OCI-LY7 (cell line): ENCODE data around the gene ZBTB16. TPM values are rescaled to one million over a fixed set of nuclear protein-coding genes. Genes with fewer than 3 reads are reported as not detected.

ENCODE experiments used
- BruUV-seq: library from RNA; stranded (reverse); fragments of 400-500 nt; replicated peaks from 2 replicates; lab custom pipeline; 2021; lab: Mats Ljungman, UMichigan
- CTCF ChIA-PET: fragments of 300-600 bp; sonication (Branson Sonifier 250); formaldehyde crosslinking; loops from one replicate; lab custom pipeline; 2022; ENCODE audit warnings: antibody characterized with exemption; ENCODE audit not compliant: unreplicated experiment; lab: Charles Lee
- POLR2A ChIA-PET: fragments of 300-600 bp; sonication (Branson Sonifier 250); formaldehyde crosslinking; loops from one replicate; lab custom pipeline; 2022; ENCODE audit warnings: antibody characterized with exemption; lab: Charles Lee
- DNase-seq: peaks from one replicate; pipeline ENCODE4 v3.0.0-alpha.2; 2015; ENCODE audit warnings: low spot score
- H2AFZ ChIP-seq: fragments of 200-600 bp; sonication (generic), shearing (Covaris generic); 2 replicates; pipeline ENCODE4 v1.6.1; 2014; ENCODE audit warnings: mild to moderate bottlenecking, antibody characterized with exemption, low read length, moderate library complexity
- H3K27ac ChIP-seq: fragments of 200-600 bp; sonication (generic); 2 replicates; pipeline ENCODE4 v1.5.1; 2014; ENCODE audit warnings: mixed run types, low read depth, mild to moderate bottlenecking, moderate library complexity, low read length, inconsistent platforms; ENCODE audit not compliant: poor library complexity, severe bottlenecking
- H3K36me3 ChIP-seq: fragments of 200-600 bp; sonication (generic); 2 replicates; pipeline ENCODE4 v1.6.1; 2014; ENCODE audit warnings: mild to moderate bottlenecking, antibody characterized with exemption, low read length, moderate library complexity, mixed read lengths; ENCODE audit not compliant: insufficient read depth
- H3K4me1 ChIP-seq: fragments of 200-600 bp; sonication (generic); 2 replicates; pipeline ENCODE4 v1.5.1; 2014; ENCODE audit warnings: mild to moderate bottlenecking, low read length; ENCODE audit not compliant: insufficient read depth, poor library complexity, severe bottlenecking
- H3K4me2 ChIP-seq: fragments of 200-600 bp; sonication (generic); 2 replicates; pipeline ENCODE4 v1.6.1; 2014; ENCODE audit warnings: mild to moderate bottlenecking, low read length
- H3K4me3 ChIP-seq: fragments of 200-600 bp; sonication (generic); 2 replicates; pipeline ENCODE4 v1.5.1; 2014; ENCODE audit warnings: mild to moderate bottlenecking, low read depth, low read length; ENCODE audit not compliant: poor library complexity, severe bottlenecking
- H3K79me2 ChIP-seq: fragments of 200-600 bp; sonication (generic); 2 replicates; pipeline ENCODE4 v1.6.1; 2016; ENCODE audit warnings: low read depth, mild to moderate bottlenecking, low read length, moderate library complexity, mixed read lengths; ENCODE audit not compliant: insufficient read depth
- H3K9me2 ChIP-seq: fragments of 200-600 bp; sonication (generic); 2 replicates; pipeline ENCODE4 v1.6.1; 2016; ENCODE audit warnings: mild to moderate bottlenecking, low read length, mixed read lengths; ENCODE audit not compliant: insufficient read depth
- H3K9me3 ChIP-seq: fragments of 200-600 bp; sonication (generic); 2 replicates; pipeline ENCODE4 v1.6.1; 2014; ENCODE audit warnings: mild to moderate bottlenecking, mixed run types, low read length, mixed read lengths
- H4K20me1 ChIP-seq: fragments of 200-600 bp; sonication (generic); 2 replicates; pipeline ENCODE4 v1.6.1; 2014; ENCODE audit warnings: mild to moderate bottlenecking, antibody characterized with exemption, low read length, moderate library complexity, mixed read lengths; ENCODE audit not compliant: insufficient read depth
- CTCF ChIP-seq: fragments of 200-600 bp; sonication (generic); conservative IDR thresholded peaks from 2 replicates; pipeline ENCODE4 v1.5.1; 2014; ENCODE audit warnings: mild to moderate bottlenecking, antibody characterized with exemption, low read length, moderate library complexity, mixed read lengths
- EZH2phosphoT487 ChIP-seq: fragments of 200-600 bp; sonication (generic); IDR thresholded peaks from 2 replicates; pipeline ENCODE4 v1.6.1; 2018; ENCODE audit warnings: low read depth, borderline replicate concordance, mild to moderate bottlenecking, mixed run types, antibody characterized with exemption, low read length, moderate library complexity, mixed read lengths
- intact Hi-C: fragments of 100-400 bp; cut with micrococcal nuclease; formaldehyde crosslinking; loops from one replicate; pipeline ENCODE4 v1.10.0; 2022; ENCODE audit not compliant: unreplicated experiment
- total RNA-seq, 2 experiments: library from RNA; depleted of rRNA in 1 of 2; stranded (reverse); fragments of >200 nt in 1 of 2; shearing (Covaris generic) in 1 of 2; gene quantifications; 2 replicates each; pipeline ENCODE4 v1.2.3, GENCODE V29; 2014 to 2022

The ZBTB16 gene
- total RNA-seq, 2 experiments from 2014 or later: not detected

DNA sequence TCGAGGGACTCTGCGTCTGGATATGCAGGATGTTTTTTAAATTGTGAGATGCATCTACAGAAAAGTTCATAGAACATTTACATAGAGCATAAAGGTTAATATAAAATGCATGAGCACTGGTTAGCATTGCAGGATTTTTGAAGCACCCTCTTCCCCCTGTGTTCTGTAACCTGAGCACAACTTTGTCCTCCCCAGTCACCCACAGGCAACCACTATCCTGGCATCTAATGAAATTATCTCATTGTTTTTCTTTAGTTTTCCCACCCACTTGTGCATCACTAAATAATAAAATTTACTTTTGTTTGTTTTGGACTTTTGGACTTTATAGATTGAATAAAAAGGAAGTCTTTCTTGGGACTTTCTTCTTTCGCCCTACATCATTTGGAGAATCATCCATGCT, 226.7 kb downstream of the ZBTB16 start:
- CTCF ChIA-PET: no interaction called here
- intact Hi-C loops: no loop called here
- POLR2A ChIA-PET: no interaction called here
- Histone ChIP-seq H3K36me3 (no peaks in the 10 kb centered on the region), H3K4me1 (no peaks in the 10 kb centered on the region), H3K79me2 (no peaks in the 10 kb centered on the region), H2AFZ (no peak overlapping the region), H4K20me1 (no peaks in the 10 kb centered on the region), H3K27ac (no peak overlapping the region), H3K9me3 (no peaks in the 10 kb centered on the region), H3K9me2 (no peaks in the 10 kb centered on the region), H3K4me3 (no peak overlapping the region), H3K4me2 (no peak overlapping the region)
- no TSS peak for BruUV-seq
- TF ChIP-seq CTCF (no peak), EZH2phosphoT487 (no peak)
- DNase-seq: no peak

DNA sequence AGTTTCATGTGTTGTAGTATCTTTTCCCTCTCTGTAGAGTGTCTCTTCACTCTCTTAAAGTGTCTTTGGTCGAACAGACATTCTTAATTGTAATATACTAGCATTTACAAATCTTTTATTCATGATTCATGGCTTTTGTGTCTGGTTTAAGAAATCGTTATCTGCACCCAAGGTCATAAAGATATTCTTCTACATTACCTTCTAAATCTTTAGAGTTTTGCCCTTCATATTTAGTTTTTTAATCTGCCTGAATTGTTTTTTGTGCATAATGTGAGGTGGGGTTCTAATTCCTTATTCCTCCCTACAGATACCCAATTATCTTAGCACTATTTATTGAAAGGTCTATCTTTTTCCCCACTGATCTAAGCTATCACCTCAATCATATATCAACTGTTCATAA, 227.6 kb downstream of the ZBTB16 start:
- Histone ChIP-seq H2AFZ (no peak overlapping the region), H3K4me2 (no peak overlapping the region), H3K27ac (no peak overlapping the region), H3K4me1 (no peaks in the 10 kb centered on the region), H3K9me3 (no peaks in the 10 kb centered on the region), H3K36me3 (no peaks in the 10 kb centered on the region), H4K20me1 (no peaks in the 10 kb centered on the region), H3K79me2 (no peaks in the 10 kb centered on the region), H3K4me3 (no peak overlapping the region), H3K9me2 (no peaks in the 10 kb centered on the region)
- ChIA-PET POLR2A (no interaction called here), CTCF (no interaction called here)
- no peak for TF ChIP-seq CTCF
- TF ChIP-seq EZH2phosphoT487: no peak
- no peak for DNase-seq
- BruUV-seq: no TSS peak
- intact Hi-C loops: no loop called here

GRCh38 chr11:114288136-114288535, 228.6 kb downstream of the ZBTB16 start:
- H3K9me3 ChIP-seq: no peaks in the 10 kb centered on the region
- no peak overlapping the region for H3K27ac ChIP-seq
- no peaks in the 10 kb centered on the region for H3K9me2 ChIP-seq
- H2AFZ ChIP-seq: no peak overlapping the region
- H3K4me1 ChIP-seq: no peaks in the 10 kb centered on the region
- H4K20me1 ChIP-seq: no peaks in the 10 kb centered on the region
- intact Hi-C loops: no loop called here
- ChIA-PET CTCF (no interaction called here), POLR2A (interaction anchor here (0.6 kb wide), 1 partner anchor 155 kb away, joined by 4 read pairs; no protein-coding TSS in a partner anchor)
- no peak for DNase-seq
- no peak for TF ChIP-seq CTCF
- no peak for TF ChIP-seq EZH2phosphoT487
- H3K4me2 ChIP-seq: no peak overlapping the region
- BruUV-seq: no TSS peak
- H3K4me3 ChIP-seq: no peak overlapping the region
- no peaks in the 10 kb centered on the region for H3K79me2 ChIP-seq
- no peaks in the 10 kb centered on the region for H3K36me3 ChIP-seq
